Parathyroid adenoma (tissue), 2 donors: Measurements from ENCODE around the gene POU2F3.

Experiments used
- H2AFZ ChIP-seq: fragments of 300-600 bp; sonication (generic); one replicate; pipeline ENCODE4 v1.7.0; 2017; ENCODE audit warnings: antibody characterized with exemption, mild to moderate bottlenecking
- H3K27ac ChIP-seq: fragments of 300-600 bp; sonication (generic); one replicate; pipeline ENCODE4 v1.7.0; 2017
- H3K27me3 ChIP-seq: fragments of 300-600 bp; sonication (generic); one replicate; pipeline ENCODE4 v1.7.0; 2017; ENCODE audit warnings: low read length; ENCODE audit not compliant: control insufficient read depth, insufficient read depth
- H3K36me3 ChIP-seq: fragments of 300-600 bp; sonication (generic); one replicate; pipeline ENCODE4 v1.7.0; 2017; ENCODE audit warnings: low read length; ENCODE audit not compliant: control insufficient read depth, insufficient read depth
- H3K4me1 ChIP-seq: fragments of 300-600 bp; sonication (generic); one replicate; pipeline ENCODE4 v1.7.0; 2017; ENCODE audit warnings: control low read depth
- H3K4me2 ChIP-seq: fragments of 300-600 bp; sonication (generic); one replicate; pipeline ENCODE4 v1.7.0; 2017; ENCODE audit warnings: low read length
- H3K4me3 ChIP-seq: fragments of 300-600 bp; sonication (generic); one replicate; pipeline ENCODE4 v1.7.0; 2017; ENCODE audit warnings: low read depth, low read length
- H3K79me2 ChIP-seq: fragments of 300-600 bp; sonication (generic); one replicate; pipeline ENCODE4 v1.7.0; 2017; ENCODE audit warnings: control low read depth
- H3K9ac ChIP-seq: fragments of 300-600 bp; sonication (generic); one replicate; pipeline ENCODE4 v1.7.0; 2017; ENCODE audit warnings: mild to moderate bottlenecking
- H3K9me3 ChIP-seq: fragments of 300-600 bp; sonication (generic); one replicate; pipeline ENCODE4 v1.7.0; 2017; ENCODE audit warnings: low read length; ENCODE audit not compliant: control insufficient read depth
- CTCF ChIP-seq: fragments of 300-600 bp; sonication (generic); IDR thresholded peaks from one replicate; pipeline ENCODE4 v1.7.0; 2017; ENCODE audit warnings: antibody characterized with exemption, mild to moderate bottlenecking
- donor health status: primary hyperparathyroidism.

POU2F3 gene

GRCh38 chr11:120329556-120329955 is 89.6 kb downstream of the POU2F3 start:
- Histone ChIP-seq H3K4me1 (peaks cover 6% of the 10 kb centered on the region), H3K36me3 (no peaks in the 10 kb centered on the region), H2AFZ (no peak overlapping the region), H3K4me3 (no peak overlapping the region), H3K9me3 (no peaks in the 10 kb centered on the region), H3K27ac (no peak overlapping the region), H3K4me2 (no peak overlapping the region), H3K27me3 (no peaks in the 10 kb centered on the region), H3K79me2 (no peaks in the 10 kb centered on the region), H3K9ac (no peak overlapping the region)
- no peak for TF ChIP-seq CTCF

GRCh38 chr11:120330045-120330444 is 90.1 kb downstream of the POU2F3 start:
- Histone ChIP-seq H3K9ac (no peak overlapping the region), H3K27me3 (no peaks in the 10 kb centered on the region), H3K9me3 (no peaks in the 10 kb centered on the region), H3K36me3 (no peaks in the 10 kb centered on the region), H3K4me2 (no peak overlapping the region), H3K79me2 (no peaks in the 10 kb centered on the region), H3K27ac (no peak overlapping the region), H3K4me3 (no peak overlapping the region), H3K4me1 (peaks cover 4% of the 10 kb centered on the region), H2AFZ (no peak overlapping the region)
- no peak for TF ChIP-seq CTCF

- Histone ChIP-seq H3K36me3 (no peaks in the 10 kb centered on the region), H2AFZ (no peak overlapping the region), H3K79me2 (no peaks in the 10 kb centered on the region), H3K27me3 (no peaks in the 10 kb centered on the region), H3K4me3 (no peak overlapping the region), H3K4me1 (peaks cover 4% of the 10 kb centered on the region), H3K27ac (no peak overlapping the region), H3K9me3 (no peaks in the 10 kb centered on the region), H3K4me2 (no peak overlapping the region), H3K9ac (no peak overlapping the region)
- no peak for TF ChIP-seq CTCF
Observed at GRCh38 chr11:120331301-120331996, 91.5 kb downstream of the POU2F3 start.

- Histone ChIP-seq H2AFZ (no peak overlapping the region), H3K4me1 (no peaks in the 10 kb centered on the region), H3K79me2 (peaks cover 2% of the 10 kb centered on the region), H3K27me3 (no peaks in the 10 kb centered on the region), H3K27ac (no peak overlapping the region), H3K9me3 (no peaks in the 10 kb centered on the region), H3K9ac (no peak overlapping the region), H3K36me3 (no peaks in the 10 kb centered on the region), H3K4me2 (no peak overlapping the region), H3K4me3 (no peak overlapping the region)
- no peak for TF ChIP-seq CTCF
Observed at GRCh38 chr11:120332822-120333716, 93.1 kb downstream of the POU2F3 start.
